ENCODE measurements around the gene WDR18.

DNA sequence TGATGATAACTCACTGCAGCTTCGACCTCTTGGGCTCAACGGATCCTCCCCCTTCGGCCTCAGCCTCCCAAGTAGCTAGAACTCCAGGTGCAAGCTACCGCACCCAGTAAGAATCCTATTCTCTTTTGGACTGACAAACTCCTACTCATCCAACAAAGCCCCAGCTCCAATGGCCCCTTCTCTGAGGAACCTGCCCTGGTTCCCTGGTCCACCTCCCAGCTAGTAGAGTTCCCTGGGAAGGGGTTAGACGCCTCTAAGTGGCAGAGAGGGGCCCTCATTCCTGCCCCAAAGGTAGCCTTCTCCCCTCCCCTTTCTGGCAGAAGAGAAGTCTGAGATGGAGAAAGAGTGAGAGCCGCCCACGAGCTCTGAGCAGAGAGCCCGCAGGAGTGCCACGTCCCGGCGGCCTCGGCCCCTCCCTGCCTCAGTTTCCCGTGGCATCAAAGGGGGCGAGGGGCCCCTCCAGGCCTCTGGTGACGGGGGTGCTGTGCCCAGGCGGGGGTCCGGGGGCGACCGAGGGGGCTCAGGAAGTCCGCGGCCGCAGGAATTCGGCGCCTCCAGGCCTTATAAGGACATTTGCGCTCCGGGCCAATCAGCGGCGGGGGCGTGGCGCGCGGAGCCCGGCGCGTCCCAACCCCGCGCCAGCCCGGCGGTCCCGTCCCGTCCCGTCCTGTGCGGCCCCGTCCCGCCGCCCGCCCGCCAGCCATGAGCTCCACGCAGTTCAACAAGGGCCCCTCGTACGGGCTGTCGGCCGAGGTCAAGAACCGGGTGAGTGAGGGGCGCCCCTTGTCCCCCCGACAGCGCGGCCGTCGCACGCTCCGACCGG lies 42.0 kb downstream of the WDR18 start, which contains the start of gene CNN2:
- TF ChIP-seq, protein P1, sequence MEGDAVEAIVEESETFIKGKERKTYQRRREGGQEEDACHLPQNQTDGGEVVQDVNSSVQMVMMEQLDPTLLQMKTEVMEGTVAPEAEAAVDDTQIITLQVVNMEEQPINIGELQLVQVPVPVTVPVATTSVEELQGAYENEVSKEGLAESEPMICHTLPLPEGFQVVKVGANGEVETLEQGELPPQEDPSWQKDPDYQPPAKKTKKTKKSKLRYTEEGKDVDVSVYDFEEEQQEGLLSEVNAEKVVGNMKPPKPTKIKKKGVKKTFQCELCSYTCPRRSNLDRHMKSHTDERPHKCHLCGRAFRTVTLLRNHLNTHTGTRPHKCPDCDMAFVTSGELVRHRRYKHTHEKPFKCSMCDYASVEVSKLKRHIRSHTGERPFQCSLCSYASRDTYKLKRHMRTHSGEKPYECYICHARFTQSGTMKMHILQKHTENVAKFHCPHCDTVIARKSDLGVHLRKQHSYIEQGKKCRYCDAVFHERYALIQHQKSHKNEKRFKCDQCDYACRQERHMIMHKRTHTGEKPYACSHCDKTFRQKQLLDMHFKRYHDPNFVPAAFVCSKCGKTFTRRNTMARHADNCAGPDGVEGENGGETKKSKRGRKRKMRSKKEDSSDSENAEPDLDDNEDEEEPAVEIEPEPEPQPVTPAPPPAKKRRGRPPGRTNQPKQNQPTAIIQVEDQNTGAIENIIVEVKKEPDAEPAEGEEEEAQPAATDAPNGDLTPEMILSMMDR (IDR thresholded peaks at IDR 0.05; ENCODE audit: low read length) = no peak
- no peak for TF ChIP-seq EZH2 (IDR thresholded peaks at IDR 0.05; ENCODE audit: borderline replicate concordance, low read length)

All from OCI-LY1 (cell line).